Activated naive CD8-positive, alpha-beta T cell treated with anti-CD3 and anti-CD28 coated beads, Interleukin-2, amount 10 ng/mL, durations not matched to agents 7 days and 5 days (primary cell): Measurements from ENCODE around the gene FOLR1. TPM values are rescaled to one million over a fixed set of nuclear protein-coding genes. Genes with fewer than 3 reads are reported as not detected.
"Not testable (repeated sequence)": the region's sequence is repeated elsewhere in the genome, so short reads cannot be mapped to it uniquely, and the experiment has no call there.

Experiments
- ATAC-seq: fragments of 150-1000 bp; cut with Tn5 transposase; one replicate; pipeline ENCODE4 v1.10.0; 2021; ENCODE audit warnings: low read depth, moderate library complexity
- POLR2A ChIA-PET: fragments of 350-600 bp; sonication (Branson Sonifier 250); formaldehyde crosslinking; loops from one replicate; lab custom pipeline; 2021; ENCODE audit warnings: antibody characterized with exemption; lab: Charles Lee
- DNase-seq: peaks from one replicate; pipeline ENCODE4 v3.0.0; 2021
- H3K27ac Mint-ChIP-seq: one replicate; pipeline ENCODE4 v1.8.0; 2022; ENCODE audit warnings: mild to moderate bottlenecking, mixed read lengths
- H3K27me3 Mint-ChIP-seq: one replicate; pipeline ENCODE4 v1.8.0; 2022; ENCODE audit warnings: mild to moderate bottlenecking, moderate library complexity, mixed read lengths
- H3K36me3 Mint-ChIP-seq: one replicate; pipeline ENCODE4 v1.8.0; 2021; ENCODE audit warnings: mild to moderate bottlenecking, mixed read lengths
- H3K4me1 Mint-ChIP-seq: one replicate; pipeline ENCODE4 v1.8.0; 2021; ENCODE audit warnings: mixed read lengths
- H3K4me3 Mint-ChIP-seq: one replicate; pipeline ENCODE4 v1.8.0; 2022; ENCODE audit warnings: mild to moderate bottlenecking, moderate library complexity, mixed read lengths
- H3K9me3 Mint-ChIP-seq: one replicate; pipeline ENCODE4 v1.8.0; 2021; ENCODE audit warnings: mixed read lengths
- total RNA-seq, 2 experiments: library from RNA; stranded (reverse); gene quantifications; one replicate each; pipeline ENCODE4 v1.2.3, GENCODE V29; 2021

The FOLR1 gene
- total RNA-seq, 2 experiments from 2014 or later = not detected

- POLR2A ChIA-PET, H3K27me3 Mint-ChIP-seq, H3K4me1 Mint-ChIP-seq, ATAC-seq, DNase-seq, H3K27ac Mint-ChIP-seq, H3K4me3 Mint-ChIP-seq, H3K36me3 Mint-ChIP-seq, H3K9me3 Mint-ChIP-seq: not testable (repeated sequence)
Observed at GRCh38 chr11:72201445-72201844, 9.5 kb downstream of the FOLR1 start.

- H3K27ac Mint-ChIP-seq = no peak overlapping the region
- H3K36me3 Mint-ChIP-seq = no peaks in the 10 kb centered on the region
- POLR2A ChIA-PET = no interaction called here
- ATAC-seq (no peak), DNase-seq (no peak)
- no peak overlapping the region for H3K4me3 Mint-ChIP-seq
- peaks cover 4% of the 10 kb centered on the region for H3K4me1 Mint-ChIP-seq
- H3K9me3 Mint-ChIP-seq = no peaks in the 10 kb centered on the region
- H3K27me3 Mint-ChIP-seq = peaks cover 8% of the 10 kb centered on the region
Observed at GRCh38 chr11:72202571-72202970, 10.6 kb downstream of the FOLR1 start.

GRCh38 chr11:72203163-72203562 lies 11.2 kb downstream of the FOLR1 start:
- no peak overlapping the region for H3K27ac Mint-ChIP-seq
- H3K4me3 Mint-ChIP-seq = no peak overlapping the region
- peaks cover 4% of the 10 kb centered on the region for H3K4me1 Mint-ChIP-seq
- POLR2A ChIA-PET = no interaction called here
- H3K27me3 Mint-ChIP-seq = peaks cover 8% of the 10 kb centered on the region
- no peaks in the 10 kb centered on the region for H3K36me3 Mint-ChIP-seq
- no peak for ATAC-seq
- no peaks in the 10 kb centered on the region for H3K9me3 Mint-ChIP-seq
- DNase-seq = no peak

- POLR2A ChIA-PET = no interaction called here
- Mint-ChIP-seq H3K4me1 (peaks cover 4% of the 10 kb centered on the region), H3K4me3 (no peak overlapping the region), H3K36me3 (peaks cover 2% of the 10 kb centered on the region), H3K27ac (no peak overlapping the region), H3K27me3 (peaks cover 16% of the 10 kb centered on the region), H3K9me3 (peaks cover 7% of the 10 kb centered on the region)
- DNase-seq (no peak), ATAC-seq (no peak)
Observed at GRCh38 chr11:72204886-72205285, 12.9 kb downstream of the FOLR1 start.

- H3K27me3 Mint-ChIP-seq = peaks cover 27% of the 10 kb centered on the region
- not testable (repeated sequence) for H3K36me3 Mint-ChIP-seq, H3K4me3 Mint-ChIP-seq, H3K9me3 Mint-ChIP-seq, H3K27ac Mint-ChIP-seq, DNase-seq, ATAC-seq, H3K4me1 Mint-ChIP-seq
- POLR2A ChIA-PET = interaction anchor here (0.7 kb wide), 1 partner anchor 239 kb away, joined by 5 read pairs; no protein-coding TSS in a partner anchor
Observed at GRCh38 chr11:72206794-72207193, 14.9 kb downstream of the FOLR1 start.

- peaks cover 26% of the 10 kb centered on the region for H3K27me3 Mint-ChIP-seq
- POLR2A ChIA-PET = interaction anchor here (0.8 kb wide), 1 partner anchor 15 kb away, joined by 3 read pairs; no protein-coding TSS in a partner anchor
- ATAC-seq (no peak), DNase-seq (no peak)
- H3K36me3 Mint-ChIP-seq = peaks cover 3% of the 10 kb centered on the region
- H3K4me3 Mint-ChIP-seq = no peak overlapping the region
- H3K4me1 Mint-ChIP-seq = no peaks in the 10 kb centered on the region
- H3K9me3 Mint-ChIP-seq = peaks cover 8% of the 10 kb centered on the region
- H3K27ac Mint-ChIP-seq = no peak overlapping the region
Observed at GRCh38 chr11:72208281-72208680, 16.3 kb downstream of the FOLR1 start.

GRCh38 chr11:72209101-72209500 lies 17.2 kb downstream of the FOLR1 start:
- Mint-ChIP-seq H3K27ac (no peak overlapping the region), H3K4me1 (no peaks in the 10 kb centered on the region), H3K9me3 (peaks cover 8% of the 10 kb centered on the region), H3K4me3 (no peak overlapping the region), H3K36me3 (peaks cover 3% of the 10 kb centered on the region), H3K27me3 (peaks cover 33% of the 10 kb centered on the region)
- no peak for ATAC-seq
- no peak for DNase-seq
- POLR2A ChIA-PET = no interaction called here

GRCh38 chr11:72216638-72217037 lies 24.7 kb downstream of the FOLR1 start, which contains the start of gene FOLR2:
FOLR2 (plus strand) TSS chr11:72216794; CDS start chr11:72218585, 1,791 bp downstream.
- H3K36me3 Mint-ChIP-seq = no peaks in the 10 kb centered on the region
- H3K4me1 Mint-ChIP-seq = peaks cover 12% of the 10 kb centered on the region
- ATAC-seq (no peak), DNase-seq (no peak)
- peaks cover 3% of the 10 kb centered on the region for H3K9me3 Mint-ChIP-seq
- peaks cover 55% of the 10 kb centered on the region for H3K27me3 Mint-ChIP-seq
- no peak within 1 kb of the TSS for H3K4me3 Mint-ChIP-seq
- H3K27ac Mint-ChIP-seq = no peak within 1 kb of the TSS
- POLR2A ChIA-PET = interaction anchor here (0.8 kb wide), 1 partner anchor 8 kb away, joined by 3 read pairs; no protein-coding TSS in a partner anchor

- H3K4me1 Mint-ChIP-seq = peaks cover 19% of the 10 kb centered on the region
- peaks cover 3% of the 10 kb centered on the region for H3K9me3 Mint-ChIP-seq
- peaks cover 48% of the 10 kb centered on the region for H3K27me3 Mint-ChIP-seq
- H3K36me3 Mint-ChIP-seq = no peaks in the 10 kb centered on the region
- POLR2A ChIA-PET = interaction anchor here (1.1 kb wide), 1 partner anchor 21 kb away, joined by 3 read pairs; no protein-coding TSS in a partner anchor
- ATAC-seq (no peak), DNase-seq (no peak)
- peak overlapping the region; percentile 64 for H3K27ac Mint-ChIP-seq
- peak overlapping the region; percentile 48 for H3K4me3 Mint-ChIP-seq
Observed at GRCh38 chr11:72217841-72218240, 25.9 kb downstream of the FOLR1 start.

- Mint-ChIP-seq H3K4me3 (peak overlapping the region; percentile 48), H3K4me1 (peaks cover 19% of the 10 kb centered on the region), H3K36me3 (no peaks in the 10 kb centered on the region), H3K27me3 (peaks cover 46% of the 10 kb centered on the region), H3K27ac (peak overlapping the region; percentile 64), H3K9me3 (peaks cover 3% of the 10 kb centered on the region)
- POLR2A ChIA-PET = no interaction called here
- no peak for ATAC-seq
- no peak for DNase-seq
Observed at GRCh38 chr11:72218251-72218745, 26.4 kb downstream of the FOLR1 start.

- Mint-ChIP-seq H3K9me3 (no peaks in the 10 kb centered on the region), H3K4me1 (peaks cover 29% of the 10 kb centered on the region), H3K27me3 (peaks cover 25% of the 10 kb centered on the region), H3K4me3 (no peak overlapping the region), H3K36me3 (peaks cover 4% of the 10 kb centered on the region), H3K27ac (peak overlapping the region; percentile 25)
- no peak for ATAC-seq
- no peak for DNase-seq
- POLR2A ChIA-PET = no interaction called here
Observed at GRCh38 chr11:72220696-72221363, 28.9 kb downstream of the FOLR1 start.

- H3K36me3 Mint-ChIP-seq = peaks cover 4% of the 10 kb centered on the region
- peaks cover 29% of the 10 kb centered on the region for H3K4me1 Mint-ChIP-seq
- POLR2A ChIA-PET = interaction anchor here (2.0 kb wide), 1 partner anchor 109 kb away, joined by 16 read pairs; the partner anchor contains the start of gene ANAPC15
- no peak overlapping the region for H3K4me3 Mint-ChIP-seq
- no peaks in the 10 kb centered on the region for H3K9me3 Mint-ChIP-seq
- peaks cover 18% of the 10 kb centered on the region for H3K27me3 Mint-ChIP-seq
- DNase-seq (peak; percentile 32), ATAC-seq (no peak)
- H3K27ac Mint-ChIP-seq = peak overlapping the region; percentile 25
Observed at GRCh38 chr11:72221386-72222075, 29.6 kb downstream of the FOLR1 start.

- no peak for ATAC-seq
- DNase-seq = no peak
- Mint-ChIP-seq H3K27me3 (peaks cover 14% of the 10 kb centered on the region), H3K4me1 (peaks cover 32% of the 10 kb centered on the region), H3K4me3 (peak overlapping the region; percentile 90), H3K27ac (peak overlapping the region; percentile 84), H3K36me3 (peaks cover 4% of the 10 kb centered on the region), H3K9me3 (no peaks in the 10 kb centered on the region)
- POLR2A ChIA-PET = interaction anchor here (0.7 to 2.0 kb wide), 7 partner anchors 10 to 593 kb away, joined by 4 to 16 read pairs (median 5); partner anchors contain the start of genes ANAPC15, RNF121 and XNDC1N
Observed at GRCh38 chr11:72222106-72222891, 30.4 kb downstream of the FOLR1 start.
